Measurements from ENCODE around the gene HOXC13.

The HOXC13 gene

DNA sequence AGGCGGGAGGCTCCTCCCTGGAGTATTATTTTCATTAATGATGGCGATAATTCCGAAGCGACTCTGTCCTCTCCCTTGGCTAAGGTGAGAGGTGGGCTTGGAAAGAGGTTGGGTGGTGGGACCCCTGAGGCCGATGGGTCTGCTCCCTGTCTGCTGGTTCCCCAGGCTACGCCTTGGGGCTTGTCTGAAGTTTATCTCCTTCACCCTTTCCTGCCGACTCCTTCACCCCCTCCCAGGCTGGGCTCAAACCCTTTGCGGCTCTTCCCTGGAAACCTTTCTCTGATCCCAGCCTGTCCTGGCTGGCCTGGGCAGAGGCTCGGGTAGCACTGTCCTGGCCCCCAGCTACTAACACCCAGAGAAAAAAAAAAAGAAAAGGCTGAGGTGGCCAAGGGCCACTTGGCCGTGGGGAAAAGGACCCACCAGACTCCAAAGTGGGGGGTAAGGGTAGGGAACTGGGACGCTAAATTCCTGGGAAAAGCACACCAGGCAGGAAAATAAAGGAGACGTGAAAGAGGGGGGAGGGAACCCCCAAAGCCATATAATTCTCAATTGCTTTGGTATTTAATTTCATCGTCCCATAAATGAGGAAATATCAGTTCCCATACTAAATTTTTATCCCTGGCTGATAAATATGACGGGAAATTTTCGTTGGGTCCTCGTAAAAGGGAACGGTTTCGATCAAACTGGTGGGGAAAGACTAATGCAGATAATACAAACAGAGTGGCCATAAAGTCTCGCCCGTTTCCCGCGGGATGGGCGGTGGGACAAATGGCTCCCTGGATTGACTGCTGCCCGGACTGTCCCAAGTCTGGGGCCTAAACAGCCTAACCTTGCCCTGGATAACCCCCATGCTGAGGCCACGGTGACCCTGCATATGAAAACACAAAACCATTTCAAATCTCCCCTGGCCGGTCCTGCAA, 44.3 kb downstream of the HOXC13 start:
- DNase-seq (ENCODE audit: low spot score) = no peak
- TF ChIP-seq, protein P1, sequence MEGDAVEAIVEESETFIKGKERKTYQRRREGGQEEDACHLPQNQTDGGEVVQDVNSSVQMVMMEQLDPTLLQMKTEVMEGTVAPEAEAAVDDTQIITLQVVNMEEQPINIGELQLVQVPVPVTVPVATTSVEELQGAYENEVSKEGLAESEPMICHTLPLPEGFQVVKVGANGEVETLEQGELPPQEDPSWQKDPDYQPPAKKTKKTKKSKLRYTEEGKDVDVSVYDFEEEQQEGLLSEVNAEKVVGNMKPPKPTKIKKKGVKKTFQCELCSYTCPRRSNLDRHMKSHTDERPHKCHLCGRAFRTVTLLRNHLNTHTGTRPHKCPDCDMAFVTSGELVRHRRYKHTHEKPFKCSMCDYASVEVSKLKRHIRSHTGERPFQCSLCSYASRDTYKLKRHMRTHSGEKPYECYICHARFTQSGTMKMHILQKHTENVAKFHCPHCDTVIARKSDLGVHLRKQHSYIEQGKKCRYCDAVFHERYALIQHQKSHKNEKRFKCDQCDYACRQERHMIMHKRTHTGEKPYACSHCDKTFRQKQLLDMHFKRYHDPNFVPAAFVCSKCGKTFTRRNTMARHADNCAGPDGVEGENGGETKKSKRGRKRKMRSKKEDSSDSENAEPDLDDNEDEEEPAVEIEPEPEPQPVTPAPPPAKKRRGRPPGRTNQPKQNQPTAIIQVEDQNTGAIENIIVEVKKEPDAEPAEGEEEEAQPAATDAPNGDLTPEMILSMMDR (IDR thresholded peaks at IDR 0.05; ENCODE audit: extremely low read depth, missing control alignments) = no peak

DNA sequence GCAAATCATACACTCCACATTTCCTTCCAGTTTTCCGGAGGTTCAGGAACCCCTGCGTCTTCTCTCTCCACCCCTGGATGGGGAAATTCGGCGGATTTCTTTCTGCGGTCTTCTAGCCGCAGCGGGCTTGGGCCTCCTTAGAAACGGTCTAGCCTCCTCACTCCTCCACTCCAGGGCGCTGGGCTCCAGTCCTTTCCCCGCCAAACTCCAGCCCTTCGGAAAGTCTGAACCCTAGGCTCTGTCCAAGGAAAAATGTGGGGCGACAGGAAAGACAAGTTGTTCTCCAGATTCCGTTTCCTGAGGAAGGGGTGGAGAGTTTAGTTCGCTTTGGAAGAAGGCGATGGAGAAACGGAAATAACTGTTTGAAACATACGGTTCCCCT, 44.9 kb downstream of the HOXC13 start:
- TF ChIP-seq, protein P1 (IDR thresholded peaks at IDR 0.05; ENCODE audit: extremely low read depth, missing control alignments) = no peak
- no peak for DNase-seq (ENCODE audit: low spot score)

DNA sequence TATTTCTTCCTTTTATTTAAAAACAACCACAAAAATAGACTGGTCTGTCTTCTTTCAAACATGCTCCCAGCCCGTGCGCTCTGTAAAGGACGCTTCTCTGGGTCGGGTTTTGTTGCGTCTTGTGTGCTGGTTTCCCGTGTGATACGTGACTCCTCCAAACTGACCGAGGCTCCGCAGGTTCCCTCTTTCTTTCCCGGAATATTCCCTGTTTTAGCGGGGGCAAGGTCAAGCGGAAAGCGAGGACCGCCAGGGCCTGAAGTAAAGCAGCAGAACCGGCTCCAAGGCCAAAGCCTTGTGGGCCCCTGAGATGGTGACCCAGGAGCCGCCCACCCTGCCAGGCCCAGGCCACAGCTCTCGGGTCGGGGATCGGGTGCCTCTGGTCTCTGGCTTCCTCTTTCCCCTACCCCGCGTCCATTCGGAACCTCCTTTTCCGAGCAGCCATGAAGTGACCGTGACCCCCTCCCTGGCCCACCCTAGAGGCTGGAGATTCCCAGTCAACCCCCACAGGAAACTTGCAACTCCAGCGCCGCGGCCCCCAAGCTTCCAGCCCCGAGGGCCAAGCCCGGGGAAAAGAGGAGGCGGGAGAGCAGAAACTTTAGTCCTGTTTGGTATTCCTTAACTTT, 45.4 kb downstream of the HOXC13 start:
- DNase-seq (ENCODE audit: low spot score) = no peak

DNA sequence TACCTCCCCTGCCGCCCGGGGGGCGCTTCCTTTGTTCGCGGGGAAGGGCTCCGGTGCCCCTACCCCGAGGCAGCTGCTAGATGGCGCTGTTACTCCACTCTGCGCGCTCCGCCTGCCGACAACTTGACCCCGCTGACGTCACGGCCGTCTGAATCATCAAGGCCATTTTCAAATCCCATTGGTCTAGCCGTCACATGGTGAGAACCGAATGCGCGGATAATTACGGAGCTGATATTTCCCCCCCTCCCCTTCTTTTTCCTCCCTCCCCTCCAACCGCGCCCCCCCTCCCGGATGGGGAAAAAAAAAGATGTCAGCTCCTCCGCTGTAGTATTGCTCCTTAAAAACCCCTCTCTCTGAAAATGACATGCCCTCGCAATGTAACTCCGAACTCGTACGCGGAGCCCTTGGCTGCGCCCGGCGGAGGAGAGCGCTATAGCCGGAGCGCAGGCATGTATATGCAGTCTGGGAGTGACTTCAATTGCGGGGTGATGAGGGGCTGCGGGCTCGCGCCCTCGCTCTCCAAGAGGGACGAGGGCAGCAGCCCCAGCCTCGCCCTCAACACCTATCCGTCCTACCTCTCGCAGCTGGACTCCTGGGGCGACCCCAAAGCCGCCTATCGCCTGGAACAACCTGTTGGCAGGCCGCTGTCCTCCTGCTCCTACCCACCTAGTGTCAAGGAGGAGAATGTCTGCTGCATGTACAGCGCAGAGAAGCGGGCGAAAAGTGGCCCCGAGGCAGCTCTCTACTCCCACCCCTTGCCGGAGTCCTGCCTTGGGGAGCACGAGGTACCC, 46.5 kb downstream of the HOXC13 start, which contains the start of gene HOXC10:
TSS of gene HOXC10 (plus strand) at position 246 of the 791 bp plus-strand sequence. CDS start at position 360, 114 bp downstream.
- TF ChIP-seq, protein P1 (IDR thresholded peaks at IDR 0.05; ENCODE audit: extremely low read depth, missing control alignments) = peak; percentile 80
- DNase-seq (ENCODE audit: low spot score) = peak; percentile 92

More for the DNA sequence above, 45.4 kb downstream of the HOXC13 start:
- TF ChIP-seq, protein P1 (IDR thresholded peaks at IDR 0.05; ENCODE audit: extremely low read depth, missing control alignments) = no peak

DNA sequence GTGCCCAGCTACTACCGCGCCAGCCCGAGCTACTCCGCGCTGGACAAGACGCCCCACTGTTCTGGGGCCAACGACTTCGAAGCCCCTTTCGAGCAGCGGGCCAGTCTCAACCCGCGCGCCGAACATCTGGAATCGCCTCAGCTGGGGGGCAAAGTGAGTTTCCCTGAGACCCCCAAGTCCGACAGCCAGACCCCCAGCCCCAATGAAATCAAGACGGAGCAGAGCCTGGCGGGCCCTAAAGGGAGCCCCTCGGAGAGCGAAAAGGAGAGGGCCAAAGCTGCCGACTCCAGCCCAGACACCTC, 47.0 kb downstream of the HOXC13 start:
- no peak for DNase-seq (ENCODE audit: low spot score)
- TF ChIP-seq, protein P1 (IDR thresholded peaks at IDR 0.05; ENCODE audit: extremely low read depth, missing control alignments) = no peak

DNA sequence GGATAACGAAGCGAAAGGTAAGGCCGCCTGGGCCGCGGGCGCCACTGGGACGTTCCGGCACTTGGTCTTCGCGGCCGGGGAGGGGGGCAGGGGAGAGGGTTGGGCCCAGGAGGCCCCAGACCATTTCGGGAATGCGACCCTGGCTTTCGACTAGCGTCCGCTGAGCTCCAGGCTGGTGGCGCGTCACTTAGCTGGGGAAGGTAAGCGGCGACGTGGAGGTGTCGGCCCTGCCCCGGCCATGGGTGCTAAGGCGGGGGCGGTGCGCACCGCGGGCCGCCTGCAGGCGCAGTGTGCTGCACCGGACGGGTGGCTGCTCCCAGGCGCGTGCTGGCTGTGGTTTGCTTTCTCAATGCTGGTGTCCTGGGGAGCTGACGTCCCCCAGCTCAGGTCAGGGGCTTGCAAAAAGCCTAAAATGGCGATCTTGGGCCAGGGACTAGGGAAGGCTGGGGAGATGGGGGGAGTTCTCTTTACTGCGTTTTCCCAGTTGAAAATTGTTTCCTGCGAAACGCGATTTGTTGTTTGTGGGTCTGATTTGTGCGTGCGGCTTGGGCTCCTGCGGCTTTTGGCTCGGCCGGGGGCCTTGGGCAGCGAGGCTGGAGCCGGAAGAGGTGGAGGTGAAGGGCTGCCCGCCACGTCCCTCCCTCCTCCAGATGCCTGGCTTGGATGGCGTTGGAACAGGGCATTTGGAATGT, 47.5 kb downstream of the HOXC13 start:
- TF ChIP-seq, protein P1 (IDR thresholded peaks at IDR 0.05; ENCODE audit: extremely low read depth, missing control alignments) = no peak
- no peak for DNase-seq (ENCODE audit: low spot score)
